Measurements from ENCODE around the gene CFLAR. TPM values are rescaled to one million over a fixed set of nuclear protein-coding genes. Genes with fewer than 3 reads are reported as not detected.
"Not testable (repeated sequence)": the region's sequence is repeated elsewhere in the genome, so short reads cannot be mapped to it uniquely, and the experiment has no call there.

CFLAR gene
- total RNA-seq, 1 donor from 2014 or later = 415 TPM

- peaks cover 60% of the 10 kb centered on the region for H3K36me3 Mint-ChIP-seq (ENCODE audit: low read depth)
- H3K9me3 Mint-ChIP-seq = no peaks in the 10 kb centered on the region
- H3K27ac Mint-ChIP-seq = peak overlapping the region; percentile 99
- peak overlapping the region; percentile 96 for H3K4me3 Mint-ChIP-seq
- peak; percentile 81 for DNase-seq
- H3K27me3 Mint-ChIP-seq = no peaks in the 10 kb centered on the region
- intact Hi-C loops (cut with micrococcal nuclease) = loop anchor here (1.0 to 2.0 kb wide), 3 partner anchors 57 to 263 kb away; partner anchors contain the start of genes CLK1 and HYCC2
- H3K4me1 Mint-ChIP-seq = peaks cover 62% of the 10 kb centered on the region
These were observed 11.6 kb downstream of the CFLAR start for GRCh38 chr2:201127570-201127969.

DNA sequence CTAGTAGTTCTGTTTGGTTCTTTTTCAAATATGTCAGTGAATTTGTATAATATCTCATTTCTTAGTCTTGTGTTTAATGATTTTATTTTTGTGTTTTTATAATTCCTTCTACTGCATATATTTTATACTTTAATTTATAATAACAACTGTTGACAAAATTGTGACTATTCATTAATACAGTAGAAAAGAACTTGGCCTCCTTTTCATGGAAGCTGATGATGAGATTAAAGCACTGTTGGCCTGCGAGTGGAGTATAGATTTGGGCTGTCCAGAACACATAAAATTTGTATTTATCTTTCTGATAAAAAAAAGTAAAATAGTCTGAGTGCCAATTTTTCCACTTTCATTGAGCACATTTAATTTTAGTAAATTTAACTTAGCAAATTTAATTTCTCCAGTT lies 12.1 kb downstream of the CFLAR start:
- intact Hi-C loops (cut with micrococcal nuclease) = no loop called here
- H3K27ac Mint-ChIP-seq = peak overlapping the region; percentile 99
- no peaks in the 10 kb centered on the region for H3K9me3 Mint-ChIP-seq
- no peak for DNase-seq
- peaks cover 60% of the 10 kb centered on the region for H3K36me3 Mint-ChIP-seq (ENCODE audit: low read depth)
- H3K4me3 Mint-ChIP-seq = peak overlapping the region; percentile 96
- no peaks in the 10 kb centered on the region for H3K27me3 Mint-ChIP-seq
- H3K4me1 Mint-ChIP-seq = peaks cover 62% of the 10 kb centered on the region

- Mint-ChIP-seq H3K9me3 (no peaks in the 10 kb centered on the region), H3K27ac (peak overlapping the region; percentile 100), H3K4me1 (peaks cover 60% of the 10 kb centered on the region), H3K27me3 (no peaks in the 10 kb centered on the region), H3K4me3 (peak overlapping the region; percentile 81), H3K36me3 (ENCODE audit: low read depth) (peaks cover 62% of the 10 kb centered on the region)
- DNase-seq = peak; percentile 84
- intact Hi-C loops (cut with micrococcal nuclease) = loop anchor here (1.0 kb wide), 5 partner anchors 12 to 322 kb away; partner anchors contain the start of genes CASP10, NIF3L1, PPIL3 and STRADB
These were observed 13.1 kb downstream of the CFLAR start for GRCh38 chr2:201128933-201129505.

- Mint-ChIP-seq H3K9me3 (no peaks in the 10 kb centered on the region), H3K27me3 (no peaks in the 10 kb centered on the region), H3K4me3 (peak overlapping the region; percentile 81), H3K36me3 (ENCODE audit: low read depth) (peaks cover 61% of the 10 kb centered on the region), H3K4me1 (peaks cover 51% of the 10 kb centered on the region), H3K27ac (peak overlapping the region; percentile 100)
- intact Hi-C loops (cut with micrococcal nuclease) = loop anchor here (2.0 kb wide), 1 partner anchor 1136 kb away; no protein-coding TSS in a partner anchor
- DNase-seq = peak; percentile 80
These were observed 14.7 kb downstream of the CFLAR start for GRCh38 chr2:201130524-201131186.

DNA sequence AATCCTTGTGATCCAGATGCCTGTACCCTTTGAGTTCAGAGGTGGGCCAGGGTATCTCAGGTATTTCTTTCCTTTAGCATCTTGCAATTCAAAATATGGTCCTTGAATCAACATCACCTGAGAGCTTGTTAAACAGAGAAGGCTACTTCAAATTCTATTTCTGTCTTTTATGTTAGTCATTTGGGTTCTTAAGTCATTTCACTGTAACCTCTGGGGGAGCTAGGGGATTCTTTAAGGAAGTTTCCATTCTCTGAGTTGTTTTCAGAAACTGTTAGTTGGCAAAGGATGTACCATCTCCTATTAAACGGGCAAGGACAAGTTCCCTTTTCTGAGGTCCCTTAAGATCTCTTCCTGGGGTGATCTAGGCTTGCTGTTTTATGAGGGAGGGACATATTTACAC lies 16.6 kb downstream of the CFLAR start:
- no peak for DNase-seq
- Mint-ChIP-seq H3K4me3 (peak overlapping the region; percentile 81), H3K4me1 (peaks cover 47% of the 10 kb centered on the region), H3K36me3 (ENCODE audit: low read depth) (peaks cover 72% of the 10 kb centered on the region), H3K27me3 (no peaks in the 10 kb centered on the region), H3K27ac (peak overlapping the region; percentile 100), H3K9me3 (no peaks in the 10 kb centered on the region)
- intact Hi-C loops (cut with micrococcal nuclease) = no loop called here

DNA sequence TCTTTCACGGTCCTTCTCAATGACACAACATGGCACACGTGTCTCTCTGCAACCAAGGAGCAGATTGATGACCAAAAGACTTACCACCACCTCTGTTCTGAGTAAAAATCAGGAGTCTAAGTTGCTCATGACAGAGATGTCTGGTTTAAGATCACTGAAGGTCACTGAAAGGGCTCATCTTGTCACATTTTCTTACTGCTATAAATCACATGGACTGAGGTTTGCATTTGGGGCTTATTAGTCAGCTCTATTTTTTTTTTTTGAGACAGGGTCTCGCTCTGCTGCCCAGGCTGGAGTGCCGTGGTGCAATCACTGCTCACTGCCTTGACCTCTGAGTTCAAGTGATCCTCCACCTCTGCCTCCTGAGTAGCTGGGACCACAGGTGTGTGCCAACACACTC lies 19.4 kb downstream of the CFLAR start:
- H3K27ac Mint-ChIP-seq = peak overlapping the region; percentile 78
- intact Hi-C loops (cut with micrococcal nuclease) = no loop called here
- peaks cover 89% of the 10 kb centered on the region for H3K36me3 Mint-ChIP-seq (ENCODE audit: low read depth)
- H3K4me1 Mint-ChIP-seq = peaks cover 51% of the 10 kb centered on the region
- H3K27me3 Mint-ChIP-seq = no peaks in the 10 kb centered on the region
- peak overlapping the region; percentile 70 for H3K4me3 Mint-ChIP-seq
- no peaks in the 10 kb centered on the region for H3K9me3 Mint-ChIP-seq
- no peak for DNase-seq

DNA sequence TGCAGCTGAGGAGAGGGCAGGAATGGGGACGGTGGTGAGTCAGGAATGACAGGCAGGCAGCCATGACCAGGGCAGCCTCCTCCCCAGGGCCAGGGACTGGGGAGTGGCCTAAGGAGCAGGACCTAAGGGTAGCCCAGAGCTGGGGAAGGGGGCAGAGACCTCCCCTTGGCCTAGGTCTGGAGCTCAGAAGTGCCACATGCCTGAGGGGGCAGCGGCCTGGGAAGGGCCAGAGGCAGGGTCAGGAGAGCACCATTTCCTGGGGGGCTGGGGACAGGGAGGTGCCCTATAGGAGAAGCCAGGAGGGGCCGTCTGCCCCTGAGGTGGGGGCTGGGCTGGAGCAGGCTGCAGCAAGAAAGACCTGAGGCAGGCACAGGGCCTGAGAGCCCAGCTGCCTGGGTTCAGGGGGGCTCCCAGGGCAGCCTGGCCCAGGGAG lies 20.9 kb downstream of the CFLAR start:
- Mint-ChIP-seq H3K4me3 (peak overlapping the region; percentile 24), H3K27me3 (no peaks in the 10 kb centered on the region), H3K4me1 (peaks cover 58% of the 10 kb centered on the region), H3K27ac (peak overlapping the region; percentile 80), H3K9me3 (no peaks in the 10 kb centered on the region), H3K36me3 (ENCODE audit: low read depth) (peaks cover 84% of the 10 kb centered on the region)
- intact Hi-C loops (cut with micrococcal nuclease) = no loop called here
- no peak for DNase-seq

DNA sequence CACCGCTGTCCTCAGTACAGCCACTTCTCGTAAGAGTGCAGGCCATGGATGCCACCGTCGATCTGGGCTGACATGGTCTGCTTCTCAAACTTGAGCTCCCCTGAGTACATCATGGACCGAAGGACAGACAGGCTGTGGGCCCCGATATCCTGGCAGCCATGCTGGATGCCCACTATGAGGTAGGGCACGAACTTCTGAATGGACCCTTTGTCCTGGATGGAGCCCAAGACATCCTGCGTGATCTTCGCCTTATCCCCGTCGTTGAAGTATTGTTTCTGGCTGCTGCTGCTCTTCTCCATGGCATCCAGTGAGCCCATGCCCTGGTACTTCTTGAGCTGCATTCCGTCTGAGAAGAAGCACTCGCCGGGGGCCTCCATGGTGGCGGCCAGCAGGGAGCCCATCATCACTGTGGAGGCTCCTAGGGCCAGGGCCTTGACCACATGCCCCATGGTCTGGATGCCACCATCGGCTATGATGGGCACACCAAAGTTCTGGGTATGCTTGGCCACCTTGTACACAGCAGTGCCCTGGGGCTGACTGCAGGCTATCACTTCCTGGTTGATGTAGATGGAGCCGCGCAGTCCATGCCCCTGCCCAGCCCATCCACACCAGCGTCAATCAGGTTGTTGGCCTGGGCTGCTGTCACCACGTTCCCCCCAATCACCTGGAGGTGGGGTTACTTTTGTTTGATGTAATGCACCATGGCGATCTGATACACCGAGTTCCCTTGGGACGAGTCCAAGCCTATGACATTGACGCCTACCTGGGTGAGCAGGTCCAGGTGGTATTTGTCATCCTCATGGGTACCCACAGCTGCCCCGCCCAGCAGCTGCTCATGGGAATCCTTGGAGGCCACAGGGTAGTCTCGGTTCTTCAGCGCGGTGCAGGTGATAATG lies 21.8 kb downstream of the CFLAR start:
- Mint-ChIP-seq H3K27ac (peak overlapping the region; percentile 70), H3K4me3 (no peak overlapping the region), H3K4me1 (peaks cover 53% of the 10 kb centered on the region), H3K27me3 (no peaks in the 10 kb centered on the region), H3K9me3 (no peaks in the 10 kb centered on the region), H3K36me3 (ENCODE audit: low read depth) (peaks cover 82% of the 10 kb centered on the region)
- intact Hi-C loops (cut with micrococcal nuclease) = no loop called here
- DNase-seq = no peak

GRCh38 chr2:201138401-201138970 lies 22.5 kb downstream of the CFLAR start:
- DNase-seq = no peak
- Mint-ChIP-seq H3K36me3 (ENCODE audit: low read depth) (peaks cover 74% of the 10 kb centered on the region), H3K9me3 (no peaks in the 10 kb centered on the region), H3K27me3 (no peaks in the 10 kb centered on the region), H3K4me3 (peak overlapping the region; percentile 28), H3K4me1 (peaks cover 47% of the 10 kb centered on the region), H3K27ac (peak overlapping the region; percentile 63)
- intact Hi-C loops (cut with micrococcal nuclease) = no loop called here

GRCh38 chr2:201138986-201139781 lies 23.2 kb downstream of the CFLAR start:
- peak overlapping the region; percentile 28 for H3K4me3 Mint-ChIP-seq
- H3K4me1 Mint-ChIP-seq = peaks cover 45% of the 10 kb centered on the region
- peaks cover 71% of the 10 kb centered on the region for H3K36me3 Mint-ChIP-seq (ENCODE audit: low read depth)
- H3K27me3 Mint-ChIP-seq; H3K9me3 Mint-ChIP-seq; intact Hi-C loops (cut with micrococcal nuclease); DNase-seq: not testable (repeated sequence)
- peak overlapping the region; percentile 63 for H3K27ac Mint-ChIP-seq

DNA sequence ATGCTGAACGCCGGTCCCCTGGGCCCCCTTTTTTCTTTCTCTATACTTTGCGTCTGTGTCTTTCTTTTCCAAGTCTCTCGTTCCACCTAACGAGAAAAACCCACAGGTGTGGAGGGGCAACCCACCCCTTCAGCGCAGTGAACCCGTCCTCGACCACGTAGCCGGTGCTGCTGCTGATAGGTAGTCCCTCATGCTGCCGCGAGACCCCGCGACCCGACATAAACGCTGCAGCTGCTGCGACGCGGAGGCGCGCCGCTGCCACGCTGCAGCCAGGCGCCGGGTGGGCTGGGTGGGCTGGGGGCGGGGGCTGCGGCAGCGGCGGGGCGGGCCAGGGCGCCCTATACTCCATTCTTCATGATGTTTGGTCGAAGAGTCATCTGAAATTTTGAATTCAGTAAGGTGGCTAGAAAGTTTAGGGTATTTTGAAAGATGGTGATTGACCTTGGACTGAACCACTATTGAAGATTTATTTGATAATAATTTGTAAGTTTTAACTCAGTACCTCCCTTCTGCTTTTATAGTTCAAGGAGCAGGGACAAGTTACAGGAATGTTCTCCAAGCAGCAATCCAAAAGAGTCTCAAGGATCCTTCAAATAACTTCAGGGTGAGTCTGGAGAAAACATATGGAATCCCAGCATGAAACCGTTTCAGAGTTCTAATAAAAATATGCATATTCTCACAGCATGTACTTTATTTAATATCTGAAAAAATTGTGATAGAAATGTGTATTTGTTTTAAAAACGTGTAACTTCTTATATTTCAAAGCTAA lies 24.1 kb downstream of the CFLAR start:
- no peaks in the 10 kb centered on the region for H3K9me3 Mint-ChIP-seq
- DNase-seq = no peak
- no peaks in the 10 kb centered on the region for H3K27me3 Mint-ChIP-seq
- H3K27ac Mint-ChIP-seq = no peak overlapping the region
- H3K4me1 Mint-ChIP-seq = peaks cover 43% of the 10 kb centered on the region
- H3K36me3 Mint-ChIP-seq (ENCODE audit: low read depth) = peaks cover 71% of the 10 kb centered on the region
- no peak overlapping the region for H3K4me3 Mint-ChIP-seq
- intact Hi-C loops (cut with micrococcal nuclease) = no loop called here
